ENCODE data around the gene DHRSX. TPM values are rescaled to one million over a fixed set of nuclear protein-coding genes. Genes with fewer than 3 reads are reported as not detected.
A peak's percentile ranks its signal among the peaks of the same experiment; 100 is the strongest.
"Not testable (repeated sequence)": the region's sequence is repeated elsewhere in the genome, so short reads cannot be mapped to it uniquely, and the experiment has no call there.

Gene DHRSX, protein sequence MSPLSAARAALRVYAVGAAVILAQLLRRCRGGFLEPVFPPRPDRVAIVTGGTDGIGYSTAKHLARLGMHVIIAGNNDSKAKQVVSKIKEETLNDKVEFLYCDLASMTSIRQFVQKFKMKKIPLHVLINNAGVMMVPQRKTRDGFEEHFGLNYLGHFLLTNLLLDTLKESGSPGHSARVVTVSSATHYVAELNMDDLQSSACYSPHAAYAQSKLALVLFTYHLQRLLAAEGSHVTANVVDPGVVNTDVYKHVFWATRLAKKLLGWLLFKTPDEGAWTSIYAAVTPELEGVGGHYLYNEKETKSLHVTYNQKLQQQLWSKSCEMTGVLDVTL
- total RNA-seq: 10 to 100 TPM; 21.0 to 34.0 TPM
- long read RNA-seq, transcript DHRSX-201 (7 exons, 2,571 nt): major isoform, 17 of 38 reads
- long read RNA-seq, partial matches to known transcripts: 1 of 38 reads
- long read RNA-seq, other reads (novel, unspliced or antisense): 20 of 38 reads

DNA sequence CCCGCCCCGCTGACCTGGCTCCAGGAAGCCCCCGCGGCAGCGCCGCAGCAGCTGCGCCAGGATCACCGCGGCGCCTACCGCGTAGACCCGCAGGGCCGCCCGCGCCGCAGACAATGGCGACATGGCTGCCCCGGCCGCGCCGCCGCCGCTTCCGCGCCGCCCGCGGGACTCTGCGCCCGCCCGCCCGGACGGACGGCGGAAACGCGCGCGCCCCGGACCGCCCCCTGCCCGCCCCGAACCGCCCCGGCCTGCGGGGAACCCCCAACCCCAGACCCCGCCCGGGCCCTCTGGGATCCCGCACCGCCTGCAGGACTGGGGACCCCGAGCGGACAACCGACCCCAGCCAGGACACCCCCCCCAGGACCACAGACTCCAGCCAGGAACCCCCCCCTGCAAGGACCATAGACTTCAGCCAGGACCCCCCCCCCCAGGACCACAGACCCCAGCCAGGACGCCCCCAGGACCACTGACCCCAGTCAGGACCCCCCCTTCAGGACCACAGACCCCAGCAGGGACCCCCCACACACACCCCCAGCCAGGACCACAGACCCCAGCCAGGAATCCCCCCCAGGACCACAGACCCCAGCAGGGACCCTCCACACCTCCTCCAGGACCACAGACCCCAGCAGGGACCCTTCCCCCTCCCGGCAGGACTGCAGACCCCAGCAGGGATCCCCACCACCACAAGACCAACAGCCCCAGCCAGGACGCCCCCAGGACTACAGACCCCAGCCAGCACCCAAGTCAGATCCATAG, at the start of gene DHRSX, which contains the start of gene ZBED1:
TSS of gene DHRSX (minus strand) at position 174 of the 756 bp plus-strand sequence. CDS start at position 123, 51 bp downstream.
TSS of gene ZBED1 (minus strand) at position 174 of the 756 bp plus-strand sequence. CDS start 10,257 bp downstream, outside the sequence.
- peak; percentile 68 to 80 for ATAC-seq
- DNase-seq: peak; percentile 60
- intact Hi-C loops (cut with DNase I): loop anchor here in 1 of 2 donors (10.0 kb wide), 1 partner anchor 94 kb away; no protein-coding TSS in a partner anchor

DNA sequence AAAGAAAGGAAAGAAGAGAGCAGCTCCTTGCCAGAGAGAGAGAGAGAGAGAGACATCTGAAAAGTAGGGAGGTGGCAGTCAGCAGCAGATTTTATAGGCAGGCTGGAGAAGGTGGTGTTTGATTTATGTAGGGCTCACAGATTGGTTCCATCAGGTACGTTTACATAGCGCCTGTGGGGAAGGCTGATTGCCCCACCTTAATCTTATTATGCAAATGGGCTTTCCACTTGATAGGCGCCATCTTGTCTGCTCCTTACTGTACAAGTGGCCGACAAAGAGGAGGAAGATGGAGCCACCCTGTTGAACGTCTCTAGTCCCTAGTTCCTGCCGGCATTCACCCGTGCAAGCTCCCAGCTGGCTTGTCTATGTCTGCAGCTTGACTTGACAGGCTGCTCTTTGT, 49.1 kb upstream of the DHRSX start:
- no peak for DNase-seq
- intact Hi-C loops (cut with DNase I): no loop called here
- no peak for ATAC-seq

DNA sequence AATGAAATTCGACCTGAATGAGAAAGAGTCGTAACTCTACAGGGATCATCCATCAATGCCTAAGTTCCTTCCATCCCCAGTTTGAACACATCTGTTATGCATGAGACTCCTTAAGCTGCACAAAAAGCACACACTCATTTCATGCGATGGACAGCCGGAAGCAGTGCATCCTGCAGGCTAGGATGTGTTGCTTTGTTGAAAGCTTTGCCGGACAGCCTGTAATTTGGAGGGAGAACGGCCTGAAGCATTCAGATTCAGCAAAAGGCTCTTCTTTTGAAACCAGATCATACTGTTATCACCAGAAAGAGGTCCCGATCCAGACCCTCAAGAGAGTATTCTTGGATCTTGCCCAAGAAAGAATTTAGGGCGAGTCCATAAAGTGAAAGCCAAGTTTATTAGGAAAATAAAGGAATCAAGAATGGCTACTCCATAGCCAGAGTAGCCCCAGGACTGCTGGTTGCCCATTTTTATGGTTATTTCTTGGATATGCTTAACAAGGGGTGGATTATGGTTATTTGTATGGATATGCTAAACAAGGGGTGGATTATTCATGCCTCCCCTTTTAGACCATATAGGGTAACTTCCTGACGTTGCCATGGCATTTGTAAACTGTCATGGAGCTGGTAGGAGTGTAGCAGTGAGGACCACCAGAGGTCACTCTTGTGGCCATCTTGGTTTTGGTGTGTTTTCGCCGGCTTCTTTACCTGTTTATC, 48.1 kb upstream of the DHRSX start:
- intact Hi-C loops (cut with DNase I): no loop called here
- no peak for DNase-seq
- no peak for ATAC-seq

DNA sequence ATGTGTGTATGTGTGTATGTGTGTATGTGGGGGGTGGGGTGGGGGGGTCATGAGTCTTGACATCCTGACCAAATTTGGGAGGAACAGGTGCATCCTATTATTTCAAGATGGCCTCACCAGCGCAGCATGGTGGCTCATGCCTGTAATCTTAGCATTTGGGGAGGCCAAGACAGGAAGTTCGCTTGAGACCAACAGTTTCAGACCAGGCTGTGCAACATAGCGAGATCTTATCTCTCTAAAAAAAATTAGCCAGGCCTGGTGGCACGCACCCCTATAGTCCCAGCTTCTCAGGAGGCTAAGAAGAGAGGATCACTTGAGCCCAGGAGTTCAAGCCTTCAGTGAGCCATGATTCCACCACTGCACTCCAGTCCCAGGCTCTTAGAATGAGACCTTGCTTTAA, 47.0 kb upstream of the DHRSX start:
- intact Hi-C loops (cut with DNase I): no loop called here
- no peak for ATAC-seq
- no peak for DNase-seq

DNA sequence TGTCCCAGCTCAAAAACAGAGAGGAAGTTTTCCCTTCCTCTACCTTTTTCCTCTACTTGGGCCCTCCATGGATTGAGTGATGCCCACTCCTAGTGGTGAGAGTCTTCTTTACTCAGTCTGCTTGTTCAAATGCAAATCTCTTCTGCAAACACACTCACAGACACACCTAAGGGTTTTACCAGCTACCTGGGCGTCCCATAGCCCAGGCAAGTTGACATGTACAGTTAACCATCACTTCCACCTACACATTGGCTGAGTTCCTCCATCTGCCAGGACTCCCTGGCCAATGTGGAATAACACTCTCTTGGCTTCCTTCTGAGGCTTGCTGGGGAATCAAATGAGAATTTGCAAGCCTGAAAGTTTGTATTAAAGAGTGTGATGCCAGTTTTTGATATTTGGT, 45.7 kb upstream of the DHRSX start:
- DNase-seq (no peak), ATAC-seq (no peak)
- intact Hi-C loops (cut with DNase I): no loop called here

DNA sequence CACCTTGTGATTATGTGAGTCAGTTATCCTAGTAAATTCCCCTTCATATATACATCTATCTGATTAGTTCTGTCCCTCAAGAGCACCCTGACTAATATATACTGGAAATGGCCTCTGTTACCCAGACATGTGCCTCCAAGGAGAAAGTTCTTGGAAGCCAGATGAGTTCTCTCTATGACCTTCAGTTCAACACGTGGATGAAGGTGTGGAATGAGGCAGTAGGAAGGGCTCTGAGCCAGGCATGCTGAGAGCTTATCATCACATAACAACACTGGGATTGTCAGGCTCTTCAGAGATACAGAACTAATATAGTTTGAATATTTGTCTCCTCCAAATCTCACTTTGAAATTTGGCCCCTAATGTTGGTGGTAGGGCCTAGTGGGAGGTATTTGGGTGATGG, 44.4 kb upstream of the DHRSX start:
- DNase-seq (no peak), ATAC-seq (no peak)
- intact Hi-C loops (cut with DNase I): no loop called here

DNA sequence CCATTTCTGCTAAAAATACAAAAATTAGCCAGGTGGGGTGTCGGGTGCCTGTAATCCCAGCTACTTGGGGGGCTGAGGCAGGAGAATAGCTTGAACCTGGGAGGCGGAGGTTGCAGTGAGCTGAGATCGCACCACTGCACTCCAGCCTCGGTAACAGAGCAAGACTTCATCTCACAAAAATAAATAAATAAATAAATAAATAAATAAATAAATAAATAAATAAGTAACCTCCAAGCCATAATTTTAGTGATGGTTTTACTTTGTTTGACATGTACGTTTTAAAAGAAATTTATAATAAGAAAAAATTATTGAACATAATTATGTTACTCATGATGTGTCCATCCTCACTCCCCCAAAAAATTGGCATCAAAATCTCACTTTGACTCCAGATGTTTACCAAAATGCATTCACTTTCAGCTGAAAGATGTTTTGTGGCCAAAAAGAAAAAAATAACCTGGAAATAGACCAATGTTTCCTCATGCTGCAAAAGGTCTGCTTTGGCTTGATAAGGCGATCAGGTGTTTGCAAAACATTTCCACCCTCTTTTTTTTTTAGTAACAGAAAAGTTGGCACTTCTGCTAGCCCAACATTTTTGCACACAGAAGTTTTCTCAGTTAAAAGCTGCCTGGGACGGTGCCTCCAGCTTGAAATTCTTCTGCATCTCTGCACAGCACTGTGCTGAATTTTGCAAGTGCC, 42.2 kb upstream of the DHRSX start:
- no peak for ATAC-seq
- intact Hi-C loops (cut with DNase I): no loop called here
- no peak for DNase-seq

DNA sequence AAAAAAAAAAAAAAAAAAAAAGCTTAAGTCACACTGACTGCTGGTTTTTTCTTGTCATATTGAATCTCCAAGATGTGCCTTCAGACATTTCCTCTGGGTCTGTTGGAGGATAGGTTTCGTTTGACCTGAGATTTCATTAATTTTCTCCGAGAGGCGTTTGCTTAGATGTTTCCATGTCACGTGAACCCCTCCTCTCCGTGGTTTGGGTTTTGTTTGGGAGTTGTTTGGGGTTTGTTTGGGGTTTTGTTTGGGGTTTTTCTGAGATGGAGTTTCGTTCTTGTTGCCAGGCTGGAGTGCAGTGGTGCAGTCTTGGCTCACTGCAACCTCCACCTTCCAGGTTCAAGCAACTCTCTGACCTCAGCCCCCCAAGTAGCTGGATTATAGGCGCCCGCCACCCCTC, 40.8 kb upstream of the DHRSX start:
- ATAC-seq (no peak), DNase-seq (no peak)
- intact Hi-C loops (cut with DNase I): no loop called here

DNA sequence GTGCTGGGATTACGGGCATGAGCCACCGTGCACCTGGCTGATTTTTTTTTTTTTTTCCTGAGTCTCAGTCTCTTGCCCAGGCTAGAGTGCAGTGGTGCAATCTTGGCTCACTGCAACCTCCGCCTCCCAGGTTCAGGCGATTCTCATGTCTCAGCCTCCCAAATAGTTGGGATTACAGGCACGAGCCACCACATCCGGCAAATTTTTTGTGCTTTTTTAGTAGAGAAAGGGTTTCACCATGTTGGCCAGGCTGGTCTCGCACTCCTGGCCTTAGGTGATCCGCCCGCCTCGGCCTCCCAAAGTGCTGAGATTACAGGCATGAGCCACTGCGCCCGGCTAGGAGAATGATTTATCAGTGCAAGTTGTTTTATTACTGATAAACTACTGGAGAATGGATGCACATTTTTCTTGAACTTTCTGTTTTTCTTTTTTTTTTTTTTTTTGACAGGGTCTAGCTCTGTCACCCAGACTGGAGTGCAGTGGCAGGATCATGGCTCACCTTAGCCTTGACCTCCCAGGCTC, 39.7 kb upstream of the DHRSX start:
- intact Hi-C loops (cut with DNase I): no loop called here
- peak in 1 of 2 donors; percentile 73 for ATAC-seq

DNA sequence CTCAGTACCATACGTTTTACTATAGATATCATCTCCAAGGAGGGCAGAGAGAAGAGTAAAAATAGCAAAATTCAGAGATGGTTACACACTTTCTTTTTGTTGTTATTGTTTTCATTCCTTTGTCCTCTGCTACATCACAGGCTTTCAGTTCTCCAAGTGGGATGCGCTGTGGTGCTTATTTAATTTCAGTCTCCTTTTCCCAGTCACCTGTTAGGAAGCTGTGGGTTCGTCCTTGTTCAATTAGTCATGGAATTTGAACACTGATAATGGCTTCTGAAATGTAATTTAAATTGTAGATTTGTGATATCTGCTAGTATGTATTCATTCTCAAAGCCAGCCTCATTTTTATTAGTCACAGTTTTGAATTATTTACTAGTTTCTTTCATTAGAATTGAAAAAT, 38.8 kb upstream of the DHRSX start:
- ATAC-seq: no peak
- intact Hi-C loops (cut with DNase I): no loop called here
- DNase-seq: no peak

More for the DNA sequence above, 39.7 kb upstream of the DHRSX start:
- no peak for DNase-seq

DNA sequence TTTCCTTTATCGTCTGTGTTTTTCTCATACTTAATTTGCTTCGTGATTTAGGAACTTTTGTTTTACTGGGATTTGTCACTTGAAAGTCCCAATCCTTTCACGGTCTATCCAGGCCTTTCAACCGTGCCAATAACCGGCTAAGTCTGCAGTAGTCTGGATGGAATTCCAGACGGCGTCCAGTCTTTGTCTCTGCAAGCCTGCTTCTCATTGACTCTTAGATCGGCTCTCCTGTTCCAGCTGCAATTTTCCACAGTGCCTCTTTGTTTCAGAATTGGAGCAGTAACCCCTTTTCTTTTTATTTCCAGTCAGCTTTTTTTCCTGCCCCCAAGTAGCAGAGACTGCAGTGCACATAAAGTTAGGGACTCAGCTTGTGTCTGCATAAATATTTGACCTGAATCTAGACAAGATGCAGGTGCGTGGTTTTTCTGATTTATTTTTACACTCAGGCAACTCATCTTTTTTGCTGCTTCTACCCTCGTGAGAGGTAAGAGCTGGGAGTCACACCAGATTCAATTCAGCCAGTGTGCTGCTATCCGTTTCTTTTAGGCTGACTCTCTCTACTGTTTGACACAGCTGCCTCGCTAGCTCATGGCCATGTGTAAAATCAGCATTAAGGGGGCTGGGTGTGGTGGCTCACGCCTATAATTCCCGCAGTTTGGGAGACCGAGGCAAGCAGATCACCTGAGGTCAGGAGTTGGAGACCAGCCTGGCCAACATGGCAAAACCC, 37.4 kb upstream of the DHRSX start:
- DNase-seq (no peak), ATAC-seq (peak in 1 of 2 donors; percentile 85)
- intact Hi-C loops (cut with DNase I): no loop called here

DNA sequence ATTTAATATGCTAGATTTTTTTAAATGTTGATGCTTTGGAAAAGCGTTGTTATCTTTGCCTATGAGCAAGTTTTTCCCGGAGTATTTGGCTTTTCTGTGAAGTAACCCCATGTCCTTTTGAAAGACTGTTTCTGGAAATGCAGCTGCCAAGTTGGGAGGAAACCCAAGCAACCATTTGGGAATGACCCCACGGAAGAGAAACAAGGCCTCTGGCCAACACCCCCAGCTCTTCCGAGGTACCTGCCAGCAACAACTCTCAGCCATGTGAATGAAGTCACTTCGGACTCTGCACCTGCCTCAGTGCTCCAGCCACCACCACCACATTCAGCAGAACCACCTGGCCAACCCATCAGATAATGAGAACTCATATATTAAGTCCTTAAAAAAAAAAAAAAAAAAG, 36.2 kb upstream of the DHRSX start:
- ATAC-seq (peak; percentile 27 to 61), DNase-seq (no peak)
- intact Hi-C loops (cut with DNase I): no loop called here

DNA sequence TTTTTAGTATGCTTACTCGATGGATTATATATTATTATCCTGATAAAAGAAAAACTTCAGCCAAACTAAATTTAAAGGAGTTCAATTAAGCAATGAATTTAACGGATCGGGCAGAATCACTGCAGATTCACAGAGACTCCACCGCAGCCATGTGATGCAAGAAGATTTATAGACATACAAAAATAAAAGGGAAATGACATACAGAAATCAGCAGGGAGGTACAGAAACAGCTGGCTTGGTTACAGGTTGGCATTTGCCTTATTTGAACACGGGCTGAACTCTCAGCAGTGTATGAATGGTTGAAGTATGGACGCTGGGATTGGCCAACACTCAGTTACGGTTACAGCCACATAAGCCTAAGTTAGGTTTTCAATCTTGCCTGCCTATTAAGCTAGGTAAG, 35.4 kb upstream of the DHRSX start:
- intact Hi-C loops (cut with DNase I): no loop called here
- DNase-seq: no peak
- ATAC-seq: no peak

DNA sequence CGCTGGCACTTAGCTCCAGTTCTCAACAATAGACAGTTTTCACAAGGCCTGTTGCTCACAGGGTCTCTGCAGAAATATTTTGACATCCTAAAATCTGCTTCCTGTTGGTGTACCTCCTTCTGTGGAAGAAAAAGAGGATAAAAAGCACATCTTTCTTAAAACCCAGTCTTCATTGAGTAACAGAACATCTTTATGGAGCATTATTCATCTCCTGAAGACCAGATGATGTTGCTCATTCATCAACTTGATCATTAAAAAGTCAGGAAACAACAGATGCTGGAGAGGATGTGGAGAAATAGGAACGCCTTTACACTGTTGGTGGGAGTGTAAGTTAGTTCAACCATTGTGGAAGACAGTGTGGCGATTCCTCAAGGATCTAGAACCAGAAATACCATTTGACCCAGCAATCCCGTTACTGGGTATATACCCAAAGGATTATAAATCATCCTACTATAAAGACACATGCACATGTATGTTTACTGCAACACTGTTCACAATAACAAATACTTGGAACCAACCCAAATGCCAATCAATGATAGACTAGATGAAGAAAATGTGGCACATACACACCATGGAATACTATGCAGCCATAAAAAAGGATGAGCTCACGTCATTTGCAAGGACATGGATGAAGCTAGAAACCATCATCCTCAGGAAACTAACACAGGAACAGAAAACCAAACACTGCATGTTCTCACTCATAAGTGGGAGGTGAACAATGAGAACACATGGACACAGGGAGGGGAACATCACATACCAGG, 33.7 kb upstream of the DHRSX start:
- DNase-seq; intact Hi-C loops (cut with DNase I); ATAC-seq: not testable (repeated sequence)

DNA sequence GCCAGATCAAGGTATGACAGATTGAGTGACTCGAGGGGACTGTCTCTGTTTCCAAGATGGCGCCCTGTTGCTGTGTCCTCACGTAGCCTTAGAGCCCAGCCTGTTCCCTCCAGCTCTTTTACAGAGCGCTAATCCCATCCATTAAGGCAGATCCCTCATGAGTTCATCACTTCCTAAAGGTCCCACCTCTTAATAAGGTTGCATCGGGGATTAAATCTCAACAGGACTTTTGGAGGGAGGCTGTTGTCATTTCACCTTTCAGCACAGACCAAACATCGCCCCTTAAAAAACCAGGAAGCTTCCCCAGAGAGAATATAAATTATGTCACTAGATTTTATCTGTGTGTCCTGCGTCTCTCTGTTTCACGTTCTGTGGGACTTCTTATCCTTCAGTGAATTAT, 32.6 kb upstream of the DHRSX start:
- DNase-seq: no peak
- intact Hi-C loops (cut with DNase I): no loop called here
- no peak for ATAC-seq

DNA sequence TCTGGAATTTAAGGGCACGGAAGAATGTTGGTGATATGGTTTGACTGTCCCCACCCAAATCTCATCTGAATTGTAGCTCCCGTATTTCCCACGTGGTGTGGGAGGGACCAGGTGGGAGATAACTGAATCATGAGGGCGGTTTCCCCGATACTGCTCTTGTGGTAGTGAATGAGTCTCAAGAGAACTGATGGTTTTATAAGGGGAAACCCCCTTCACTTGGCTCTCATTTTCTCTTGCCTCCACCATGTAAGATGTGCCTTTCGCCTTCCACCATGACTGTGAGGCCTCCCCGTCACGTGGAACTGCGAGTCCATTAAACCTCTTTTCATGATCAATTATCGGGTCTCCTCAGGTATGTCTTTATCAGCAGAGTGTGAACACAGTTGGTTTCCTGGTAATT, 25.6 kb upstream of the DHRSX start:
- ATAC-seq (no peak), DNase-seq (no peak)

DNA sequence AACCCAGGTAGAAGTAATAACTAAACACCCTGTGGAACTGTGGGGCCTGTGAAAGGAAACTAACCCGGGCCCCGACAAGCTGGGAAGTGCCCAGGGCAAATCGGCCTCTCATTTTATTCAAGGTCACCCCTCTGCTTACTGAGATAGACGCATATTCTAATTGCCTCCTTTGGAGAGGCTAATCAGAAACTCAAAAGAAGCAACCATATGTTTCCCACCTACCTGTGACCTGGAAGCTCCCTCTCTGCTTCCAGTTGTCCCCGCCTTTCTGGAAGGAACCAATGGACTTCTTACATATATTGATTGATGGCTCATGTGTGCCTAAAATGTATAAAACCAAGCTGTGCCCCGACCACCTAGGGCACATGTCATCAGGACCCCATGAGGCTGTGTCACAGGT, 23.1 kb upstream of the DHRSX start:
- ATAC-seq (no peak), DNase-seq (no peak)
- intact Hi-C loops (cut with DNase I): no loop called here

More for the DNA sequence above, 25.6 kb upstream of the DHRSX start:
- intact Hi-C loops (cut with DNase I): no loop called here

Data from left cardiac atrium (tissue), 4 donors.